CD4-positive, alpha-beta T cell (primary cell): Measurements from ENCODE around the gene CPNE9. TPM values are rescaled to one million over a fixed set of nuclear protein-coding genes. Genes with fewer than 3 reads are reported as not detected.

Experiments used
- ATAC-seq: fragments of 200-7000 bp; cut with Tn5 transposase; one replicate; pipeline ENCODE4 v1.10.0; 2022; ENCODE audit warnings: mild to moderate bottlenecking; ENCODE audit not compliant: poor library complexity
- CTCF ChIA-PET: fragments of 350-600 bp; sonication (Branson Sonifier 250); formaldehyde crosslinking; loops from one replicate; lab custom pipeline; 2021; ENCODE audit warnings: antibody characterized with exemption, inconsistent platforms; lab: Charles Lee
- POLR2A ChIA-PET: fragments of 350-600 bp; sonication (Branson Sonifier 250); formaldehyde crosslinking; loops from one replicate; lab custom pipeline; 2021; ENCODE audit warnings: antibody characterized with exemption, inconsistent platforms; lab: Charles Lee
- DNase-seq, 14 experiments: peaks; one replicate each; pipeline ENCODE4 v3.0.0-alpha.2; 2013 to 2020; ENCODE audit warnings: mixed read lengths in 2 of 14
- H3K27ac ChIP-seq, 2 donors: one replicate each; pipeline versions ENCODE4 v1.5.1 to v1.7.0; 2013; ENCODE audit warnings: low read length in 2 of 2, low read depth in 1 of 2, mild to moderate bottlenecking in 1 of 2
- H3K27me3 ChIP-seq, 2 experiments: 1 replicate in 1 of 2; 2 replicates in 1 of 2; pipeline versions ENCODE4 v1.6.1 to v1.7.0; 2013; ENCODE audit warnings: low read length in 2 of 2, control low read depth in 1 of 2, mild to moderate bottlenecking in 1 of 2, moderate library complexity in 1 of 2; ENCODE audit not compliant: insufficient read depth in 2 of 2, control insufficient read depth in 1 of 2
- H3K36me3 ChIP-seq: one replicate; pipeline ENCODE4 v1.6.1; 2013; ENCODE audit warnings: low read length, control low read depth; ENCODE audit not compliant: insufficient read depth
- H3K4me1 ChIP-seq: one replicate; pipeline ENCODE4 v1.6.1; 2013; ENCODE audit warnings: low read length, control low read depth; ENCODE audit not compliant: insufficient read depth
- H3K4me3 ChIP-seq: one replicate; pipeline ENCODE4 v1.5.1; 2013; ENCODE audit warnings: mild to moderate bottlenecking, low read length, moderate library complexity
- H3K9me3 ChIP-seq, 2 experiments: 1 replicate in 1 of 2; 2 replicates in 1 of 2; pipeline versions ENCODE4 v1.6.1 to v1.7.0; 2013; ENCODE audit warnings: low read length in 2 of 2, mild to moderate bottlenecking in 2 of 2, control low read depth in 1 of 2, moderate library complexity in 1 of 2; ENCODE audit not compliant: control insufficient read depth in 1 of 2, insufficient read depth in 1 of 2
- H3K27ac Mint-ChIP-seq: one replicate; pipeline ENCODE4 v1.8.0; 2020; ENCODE audit warnings: mixed read lengths
- H3K27me3 Mint-ChIP-seq: one replicate; pipeline ENCODE4 v1.8.0; 2021; ENCODE audit warnings: mixed read lengths
- H3K36me3 Mint-ChIP-seq: one replicate; pipeline ENCODE4 v1.8.0; 2021; ENCODE audit warnings: low read depth, mixed read lengths
- H3K4me1 Mint-ChIP-seq: one replicate; pipeline ENCODE4 v1.8.0; 2021; ENCODE audit warnings: low read depth, mixed read lengths
- H3K4me3 Mint-ChIP-seq: one replicate; pipeline ENCODE4 v1.8.0; 2020; ENCODE audit warnings: mild to moderate bottlenecking, mixed read lengths
- H3K9me3 Mint-ChIP-seq: one replicate; pipeline ENCODE4 v1.8.0; 2020; ENCODE audit warnings: mixed read lengths
- CTCF ChIP-seq: fragments of 200-600 bp; IDR thresholded peaks from one replicate; pipeline ENCODE4 v1.8.0; 2022; ENCODE audit warnings: antibody characterized with exemption, mild to moderate bottlenecking
- intact Hi-C, 2 experiments: fragments of 100-400 bp; cut with DNase I in 1 of 2; cut with micrococcal nuclease in 1 of 2; formaldehyde crosslinking; loops; one replicate each; pipeline versions ENCODE4 v1.15.1 to v1.9.0; 2023 to 2025; cut with DNase I, micrococcal nuclease
- total RNA-seq, 174 experiments: library from RNA in 2 of 174; stranded (reverse) in 2 of 174; gene quantifications; one replicate each; pipeline ENCODE4 v1.2.3 and lab custom pipeline; 2021 to 2026

Gene CPNE9
- total RNA-seq, 2 experiments from 2014 or later: 0.33 to 0.45 TPM

DNA sequence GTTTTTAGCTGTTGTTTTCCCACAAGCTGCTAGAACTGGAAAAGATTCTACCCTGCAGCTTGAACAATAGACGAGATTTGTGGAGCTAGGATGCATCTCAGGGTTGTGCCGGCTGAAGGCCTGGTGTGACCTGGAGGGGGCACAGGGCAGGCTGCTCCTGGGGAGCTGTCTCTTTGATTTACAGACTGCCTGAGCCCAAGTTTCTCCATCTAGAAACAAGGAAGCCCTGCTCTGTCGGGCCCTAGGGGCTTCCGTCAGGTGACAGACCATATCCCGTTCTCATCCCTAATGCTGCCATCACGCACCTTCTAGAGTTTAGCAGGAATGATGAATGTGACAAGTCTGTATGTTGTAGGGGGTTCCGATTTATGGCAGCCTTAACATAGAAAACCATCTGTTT is 7.9 kb upstream of the CPNE9 start:
- intact Hi-C loops: no loop called here
- no peaks in the 10 kb centered on the region for H3K9me3 ChIP-seq
- H3K27ac ChIP-seq: no peak overlapping the region
- Mint-ChIP-seq H3K36me3 (peaks cover 89% of the 10 kb centered on the region), H3K27me3 (no peaks in the 10 kb centered on the region), H3K9me3 (no peaks in the 10 kb centered on the region), H3K27ac (no peak overlapping the region), H3K4me1 (no peaks in the 10 kb centered on the region), H3K4me3 (no peak overlapping the region)
- ATAC-seq: no peak
- no peaks in the 10 kb centered on the region for H3K4me1 ChIP-seq
- no peak overlapping the region for H3K4me3 ChIP-seq
- H3K36me3 ChIP-seq: peaks cover 88% of the 10 kb centered on the region
- no peaks in the 10 kb centered on the region for H3K27me3 ChIP-seq
- TF ChIP-seq CTCF: no peak
- ChIA-PET CTCF (no interaction called here), POLR2A (no interaction called here)
- no peak for DNase-seq

- H3K27me3 Mint-ChIP-seq: no peaks in the 10 kb centered on the region
- H3K4me1 Mint-ChIP-seq: no peaks in the 10 kb centered on the region
- Histone ChIP-seq H3K9me3 (peaks cover 0 to under 1% of the 10 kb centered on the region in 2 experiments), H3K27me3 (no peaks in the 10 kb centered on the region), H3K27ac (no peak overlapping the region), H3K4me1 (no peaks in the 10 kb centered on the region), H3K4me3 (no peak overlapping the region), H3K36me3 (peaks cover 85% of the 10 kb centered on the region)
- H3K27ac Mint-ChIP-seq: no peak overlapping the region
- intact Hi-C loops: no loop called here
- H3K4me3 Mint-ChIP-seq: no peak overlapping the region
- CTCF ChIA-PET: no interaction called here
- ATAC-seq: no peak
- no peak for DNase-seq
- no peaks in the 10 kb centered on the region for H3K9me3 Mint-ChIP-seq
- POLR2A ChIA-PET: no interaction called here
- H3K36me3 Mint-ChIP-seq: peaks cover 89% of the 10 kb centered on the region
- no peak for TF ChIP-seq CTCF
These were observed 7.0 kb upstream of the CPNE9 start for GRCh38 chr3:9696480-9697220.

GRCh38 chr3:9697892-9698291 is 5.7 kb upstream of the CPNE9 start:
- H3K36me3 ChIP-seq: peaks cover 80% of the 10 kb centered on the region
- CTCF ChIA-PET: no interaction called here
- H3K27me3 ChIP-seq: no peaks in the 10 kb centered on the region
- no peak for TF ChIP-seq CTCF
- Mint-ChIP-seq H3K4me3 (no peak overlapping the region), H3K27me3 (peaks cover 2% of the 10 kb centered on the region), H3K27ac (no peak overlapping the region), H3K36me3 (peaks cover 87% of the 10 kb centered on the region), H3K4me1 (peaks cover 1% of the 10 kb centered on the region), H3K9me3 (no peaks in the 10 kb centered on the region)
- no peak overlapping the region for H3K4me3 ChIP-seq
- POLR2A ChIA-PET: no interaction called here
- peaks cover 0 to 3% of the 10 kb centered on the region in 2 experiments for H3K9me3 ChIP-seq
- intact Hi-C loops: no loop called here
- ATAC-seq (no peak), DNase-seq (no peak)
- H3K27ac ChIP-seq: no peak overlapping the region
- no peaks in the 10 kb centered on the region for H3K4me1 ChIP-seq
